ENCODE measurements around the gene AGAP5. TPM values are rescaled to one million over a fixed set of nuclear protein-coding genes. Genes with fewer than 3 reads are reported as not detected.
A peak's percentile ranks its signal among the peaks of the same experiment; 100 is the strongest.

Gene AGAP5
- total RNA-seq, 1 donor from 2014 or later = 2.6 TPM

- H3K36me3 ChIP-seq (ENCODE audit: control insufficient read depth, insufficient read depth, low read length) = no peaks in the 10 kb centered on the region
- no peaks in the 10 kb centered on the region for H3K27me3 ChIP-seq (ENCODE audit: control insufficient read depth, insufficient read depth, low read length)
- no peak overlapping the region for H3K4me3 ChIP-seq (ENCODE audit: low read depth, low read length)
- no peak for TF ChIP-seq CTCF (IDR thresholded peaks at IDR 0.05; ENCODE audit: insufficient read depth, low read length, poor library complexity, severe bottlenecking)
- DNase-seq (ENCODE audit: low read depth) = no peak
Measured at GRCh38 chr10:73627300-73627699, 70.6 kb downstream of the AGAP5 start.

DNA sequence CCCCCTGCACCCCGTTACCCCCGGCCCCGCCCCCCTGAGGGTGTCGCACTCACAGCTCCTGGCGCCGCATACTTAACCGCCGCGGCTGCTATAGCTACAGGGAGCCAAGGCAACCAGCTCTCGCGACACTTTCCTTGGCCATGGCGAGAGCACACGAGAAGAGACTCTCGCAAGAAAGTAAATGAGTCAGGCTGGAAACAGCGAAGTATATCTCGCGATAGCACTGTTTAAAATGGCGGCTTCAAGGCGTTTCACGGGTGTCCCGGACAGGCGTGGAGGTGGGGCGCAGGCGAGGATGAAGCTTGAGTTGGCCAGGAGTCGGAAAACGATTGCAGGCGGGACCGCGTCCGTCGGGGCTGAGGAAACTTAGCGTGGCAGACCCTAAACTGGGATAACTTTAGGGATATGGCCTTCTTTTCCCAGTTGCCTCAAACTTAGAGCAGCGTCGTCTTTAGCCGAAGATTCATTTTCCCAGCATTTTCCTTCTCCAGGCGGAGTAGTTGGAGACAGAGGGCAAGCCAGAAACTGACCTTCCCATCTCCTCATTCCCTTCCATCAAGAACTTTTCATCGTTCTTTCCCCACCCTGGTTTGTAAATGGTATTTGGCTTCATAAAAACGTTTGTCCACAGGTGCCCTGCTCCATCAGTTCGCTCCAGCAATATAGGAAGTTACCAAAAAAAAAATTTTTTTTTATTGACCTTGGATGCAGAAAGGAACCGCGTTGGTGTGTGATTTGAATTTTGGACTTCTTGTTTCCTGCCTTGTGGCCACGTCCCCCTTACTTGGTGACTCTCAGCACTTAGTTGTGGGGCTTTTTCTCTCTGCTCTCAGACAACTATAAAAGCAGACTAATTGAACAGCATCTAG, 71.8 kb downstream of the AGAP5 start:
- DNase-seq (ENCODE audit: low read depth) = peak; percentile 95
- Histone ChIP-seq H3K36me3 (ENCODE audit: control insufficient read depth, insufficient read depth, low read length) (no peaks in the 10 kb centered on the region), H3K27me3 (ENCODE audit: control insufficient read depth, insufficient read depth, low read length) (no peaks in the 10 kb centered on the region), H3K4me3 (ENCODE audit: low read depth, low read length) (peak overlapping the region; percentile 83)
- no peak for TF ChIP-seq CTCF (IDR thresholded peaks at IDR 0.05; ENCODE audit: insufficient read depth, low read length, poor library complexity, severe bottlenecking)

DNA sequence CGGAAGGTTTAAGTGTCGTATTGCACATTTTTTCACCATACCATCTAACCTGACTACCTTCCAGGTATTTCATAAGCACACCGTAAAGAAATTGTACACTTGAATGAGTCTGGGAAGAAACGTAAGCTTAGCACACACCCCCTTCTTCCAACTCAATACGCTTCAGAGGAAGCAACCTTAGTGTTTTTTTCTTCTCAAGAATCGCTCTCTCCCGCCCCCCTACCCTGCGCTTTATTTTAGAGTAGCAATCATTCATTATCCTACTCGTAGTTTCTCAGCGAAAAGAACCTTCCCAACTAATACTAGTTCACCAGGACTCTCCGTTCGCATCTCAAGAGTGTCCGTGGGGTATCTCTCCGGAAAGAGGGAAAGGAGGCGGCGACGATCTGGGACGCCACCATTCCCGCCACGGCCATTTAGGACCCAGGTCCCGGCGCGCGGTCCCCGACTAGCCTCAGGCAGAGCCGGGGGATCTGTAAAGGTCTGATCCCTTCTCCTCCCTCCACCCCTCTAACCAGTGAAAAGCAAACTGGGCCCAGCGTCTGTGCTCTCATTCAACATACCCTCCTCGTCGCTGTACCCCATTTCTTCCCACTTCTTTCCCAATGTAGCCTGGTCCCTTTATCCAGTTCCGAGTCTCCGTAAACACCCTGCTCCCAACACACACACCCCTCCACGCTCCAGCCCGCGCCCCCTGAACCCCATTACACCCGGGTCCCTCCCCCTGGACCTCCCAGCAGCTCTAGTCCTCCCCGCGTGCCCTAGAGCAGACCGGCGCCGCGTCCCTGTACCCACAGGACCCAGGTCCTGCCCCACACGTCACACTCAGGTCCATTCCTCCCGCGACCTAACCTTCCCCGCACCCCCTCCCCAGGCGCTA, 72.7 kb downstream of the AGAP5 start:
- Histone ChIP-seq H3K27me3 (ENCODE audit: control insufficient read depth, insufficient read depth, low read length) (no peaks in the 10 kb centered on the region), H3K36me3 (ENCODE audit: control insufficient read depth, insufficient read depth, low read length) (no peaks in the 10 kb centered on the region), H3K4me3 (ENCODE audit: low read depth, low read length) (peak overlapping the region; percentile 83)
- TF ChIP-seq CTCF (IDR thresholded peaks at IDR 0.05; ENCODE audit: insufficient read depth, low read length, poor library complexity, severe bottlenecking) = no peak
- no peak for DNase-seq (ENCODE audit: low read depth)

Other genes starting within 250 kb of the AGAP5 start
- 18.7 and 21.9 TPM in 2 replicates for gene PPP3CB, start 202.1 kb downstream of the AGAP5 start, total RNA-seq
- 64.2 and 77.6 TPM in 2 replicates for gene USP54, start 106.8 kb downstream of the AGAP5 start, total RNA-seq
- gene MYOZ1, start 56.6 kb downstream of the AGAP5 start, total RNA-seq = 0.55 and 0.92 TPM in 2 replicates
- gene SYNPO2L, start 42.1 kb downstream of the AGAP5 start, total RNA-seq = not detected in 2 replicates
- gene SEC24C, start 46.3 kb upstream of the AGAP5 start, total RNA-seq = 61.0 and 70.9 TPM in 2 replicates
- gene CHCHD1, start 83.9 kb upstream of the AGAP5 start, total RNA-seq = 41.8 and 46.8 TPM in 2 replicates
- gene ZSWIM8, start 87.5 kb upstream of the AGAP5 start, total RNA-seq = 66.7 and 90.8 TPM in 2 replicates
- gene NDST2, start 113.5 kb upstream of the AGAP5 start, total RNA-seq = 30.1 and 35.5 TPM in 2 replicates
- 12.7 and 18.8 TPM in 2 replicates for gene CAMK2G, start 176.4 kb upstream of the AGAP5 start, total RNA-seq
- gene PLAU, start 213.0 kb upstream of the AGAP5 start, total RNA-seq = 709 and 758 TPM in 2 replicates

Data from kidney epithelial cell (primary cell).